ENCODE data around the gene MACROD2.
"Not testable (repeated sequence)": the region's sequence is repeated elsewhere in the genome, so short reads cannot be mapped to it uniquely, and the experiment has no call there.

Gene MACROD2

DNA sequence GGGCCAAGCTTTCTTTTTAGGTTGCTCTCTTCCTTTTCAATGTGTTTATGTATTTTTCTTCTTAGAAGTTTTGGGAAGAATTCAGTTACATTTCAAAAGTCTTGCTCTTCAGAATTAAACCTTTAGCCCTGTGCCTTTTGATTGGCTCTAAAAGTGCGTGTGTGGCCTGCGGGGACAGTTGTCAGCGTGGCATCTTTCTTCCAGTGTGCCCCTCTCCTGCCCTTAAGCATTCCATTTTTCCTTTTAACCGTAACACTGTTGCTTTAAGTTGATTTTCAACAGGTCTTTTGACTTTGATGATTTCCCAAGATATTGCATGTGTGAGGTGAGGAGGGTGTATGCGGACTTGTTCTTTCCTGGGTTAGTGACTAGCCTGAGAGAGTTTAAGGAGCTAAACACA is 1341.2 kb downstream of the MACROD2 start:
- DNase-seq: no peak

DNA sequence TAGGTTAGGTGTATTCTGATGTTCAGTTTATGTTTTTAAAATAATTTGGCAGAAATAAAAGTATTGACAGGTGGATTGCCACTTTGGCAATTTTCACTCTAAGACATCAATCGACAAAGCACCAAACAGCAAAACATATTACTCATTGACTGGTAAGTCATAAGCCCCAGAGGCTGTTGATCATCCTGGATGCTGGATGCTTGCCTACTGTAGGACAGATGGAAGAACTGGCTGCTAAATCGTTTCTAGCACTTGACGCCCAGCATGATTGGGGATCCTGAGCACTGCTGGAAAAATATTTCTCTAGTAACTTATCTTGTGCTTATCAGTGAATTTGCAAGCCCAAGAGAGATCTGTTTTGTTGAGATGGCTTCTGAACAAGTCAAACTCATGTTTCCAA is 1343.9 kb downstream of the MACROD2 start:
- no peak for DNase-seq

DNA sequence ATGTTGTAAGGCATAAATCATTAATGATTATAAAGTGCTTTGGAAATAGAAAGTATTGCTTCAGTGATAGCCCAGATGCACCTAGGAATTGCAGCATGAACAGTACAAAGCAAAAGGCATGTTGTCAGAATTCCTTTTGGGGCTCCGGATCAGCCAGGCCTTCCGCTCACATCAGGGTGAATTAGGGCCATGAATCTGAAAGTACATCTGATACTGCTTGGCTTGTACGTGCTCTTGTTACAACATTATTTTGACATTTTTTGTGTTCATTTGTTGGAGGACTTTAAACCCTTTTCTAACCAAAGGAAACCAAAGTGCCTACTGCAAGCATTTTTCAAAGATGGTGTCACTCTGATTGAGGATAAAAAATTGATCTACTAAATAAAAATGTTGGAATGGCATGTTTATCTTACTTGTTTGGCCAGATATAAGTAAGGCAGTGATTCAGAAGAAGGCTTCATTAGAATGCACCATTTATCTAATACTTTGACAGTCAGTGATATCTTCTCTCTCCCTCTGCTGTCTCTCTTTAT is 1347.7 kb downstream of the MACROD2 start:
- no peak for DNase-seq

DNA sequence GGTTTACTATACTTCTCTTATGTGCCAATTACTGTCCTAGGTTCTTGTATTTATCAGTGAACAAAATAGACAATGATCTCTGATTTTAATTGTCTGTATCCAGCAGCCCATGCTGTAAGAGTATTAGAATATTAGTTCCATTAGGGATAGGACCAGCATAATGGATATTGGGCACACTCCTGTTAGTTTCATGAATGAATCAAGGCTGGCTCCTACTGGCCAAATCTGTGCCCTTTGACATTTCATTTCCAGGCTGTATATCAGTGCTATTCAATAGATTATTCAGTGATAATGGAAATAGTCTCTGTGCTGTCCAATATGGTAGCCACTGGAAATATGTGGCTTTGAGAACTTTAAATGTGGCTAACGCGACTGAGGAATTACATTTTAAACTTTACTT is 1350.0 kb downstream of the MACROD2 start:
- no peak for DNase-seq

DNA sequence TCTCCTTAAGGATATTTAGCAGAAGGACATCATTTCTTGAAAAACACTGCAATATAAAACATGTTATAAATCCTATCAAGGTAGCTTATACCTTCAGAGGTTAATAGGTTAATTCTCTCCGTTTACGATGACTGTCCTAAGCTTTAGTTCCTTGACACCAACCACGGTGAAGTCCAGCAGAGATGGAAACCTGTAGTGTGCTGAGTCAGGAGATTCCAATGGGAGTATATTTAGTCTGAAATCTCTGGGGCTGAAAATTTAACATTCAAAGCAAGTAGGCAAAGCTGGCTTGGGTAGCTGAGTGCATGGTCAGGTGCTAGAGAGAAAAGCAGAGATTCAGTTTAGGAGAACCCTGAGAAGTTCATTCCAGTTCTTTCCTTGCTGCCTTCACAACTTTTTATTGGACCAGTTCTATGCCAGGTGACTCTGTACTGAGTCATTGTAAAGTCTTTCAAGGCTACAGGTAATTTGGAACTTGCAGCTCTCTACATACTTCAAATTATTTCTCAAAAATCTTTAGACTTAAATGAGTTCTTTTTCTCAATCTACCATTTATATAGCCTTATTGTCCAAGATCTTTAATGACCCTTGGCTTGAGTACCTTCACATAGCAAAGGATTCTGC is 1351.5 kb downstream of the MACROD2 start:
- no peak for DNase-seq

DNA sequence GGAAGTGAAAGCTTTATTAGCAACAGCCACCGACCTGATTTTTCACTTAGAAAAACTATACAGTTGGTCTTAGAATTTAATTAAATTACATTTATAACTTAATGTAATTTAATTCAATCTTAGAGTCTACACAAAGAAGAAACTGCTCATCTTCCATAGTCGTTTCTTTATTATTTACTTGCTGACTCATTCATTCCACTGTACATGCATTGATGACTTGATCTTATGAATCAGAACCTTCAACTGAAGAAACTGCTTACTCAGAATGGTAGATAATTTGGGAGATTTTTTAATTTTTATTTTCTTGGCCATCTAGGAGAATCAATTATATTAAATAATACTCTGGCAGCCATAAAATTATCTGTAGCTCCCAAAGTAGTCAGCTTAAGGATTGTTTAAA is 1363.7 kb downstream of the MACROD2 start:
- DNase-seq: no peak

DNA sequence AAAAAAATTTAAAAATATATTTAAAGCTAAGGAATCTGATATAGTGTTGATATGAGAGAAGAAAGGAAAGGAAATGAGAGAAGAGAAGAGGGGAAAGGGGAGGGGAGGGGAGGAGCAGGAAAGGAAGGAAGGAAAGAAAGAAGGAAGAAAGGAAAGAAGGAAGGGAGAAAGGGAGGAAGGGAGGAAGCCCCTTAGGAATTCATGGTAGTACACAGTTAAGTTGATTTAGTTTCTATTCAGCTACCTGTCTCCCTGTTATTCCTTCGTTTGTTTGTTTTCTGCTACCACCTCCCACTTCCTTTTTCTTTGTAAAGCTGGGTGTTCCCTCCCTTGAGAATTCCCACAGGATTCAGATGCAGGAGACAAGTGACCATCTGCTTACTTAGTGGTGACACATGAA is 1367.5 kb downstream of the MACROD2 start:
- no peak for DNase-seq

DNA sequence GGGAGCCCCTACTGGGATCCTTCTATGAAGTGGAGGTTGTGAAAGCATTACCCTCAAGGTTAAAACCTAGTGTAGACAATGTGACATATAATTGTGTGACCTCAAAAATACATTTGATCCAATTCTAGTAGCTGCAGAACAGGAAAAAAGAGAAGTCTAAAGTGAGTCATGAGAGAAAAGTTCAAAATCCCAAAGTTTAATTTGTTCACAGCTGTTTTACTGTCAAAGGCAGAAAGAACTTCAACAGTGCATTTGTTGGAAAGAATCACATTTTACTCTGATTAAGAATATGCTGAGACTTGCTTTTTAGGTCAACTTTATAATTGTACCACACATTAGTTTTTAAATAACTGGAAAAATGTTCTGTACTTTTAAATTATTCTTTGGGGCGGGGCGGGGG is 1369.5 kb downstream of the MACROD2 start:
- DNase-seq: no peak

DNA sequence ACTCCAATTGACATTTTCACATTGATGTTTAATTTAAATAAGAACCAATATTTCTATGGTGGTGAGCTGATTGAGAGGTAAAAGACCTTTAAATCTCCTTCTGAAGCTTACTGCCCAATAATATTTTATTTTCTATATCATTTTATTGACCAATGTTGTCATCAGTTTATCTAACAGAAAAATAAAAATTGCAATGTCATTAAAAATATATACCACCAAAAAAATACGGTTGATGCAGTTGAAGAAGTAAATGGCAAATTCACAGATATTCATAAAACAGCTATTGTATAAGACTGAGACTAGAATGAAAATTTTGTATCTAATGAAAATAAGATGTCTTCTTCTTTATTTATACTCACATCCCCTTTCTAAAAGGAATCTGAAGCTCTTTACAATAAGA is 1375.1 kb downstream of the MACROD2 start:
- no peak for DNase-seq

DNA sequence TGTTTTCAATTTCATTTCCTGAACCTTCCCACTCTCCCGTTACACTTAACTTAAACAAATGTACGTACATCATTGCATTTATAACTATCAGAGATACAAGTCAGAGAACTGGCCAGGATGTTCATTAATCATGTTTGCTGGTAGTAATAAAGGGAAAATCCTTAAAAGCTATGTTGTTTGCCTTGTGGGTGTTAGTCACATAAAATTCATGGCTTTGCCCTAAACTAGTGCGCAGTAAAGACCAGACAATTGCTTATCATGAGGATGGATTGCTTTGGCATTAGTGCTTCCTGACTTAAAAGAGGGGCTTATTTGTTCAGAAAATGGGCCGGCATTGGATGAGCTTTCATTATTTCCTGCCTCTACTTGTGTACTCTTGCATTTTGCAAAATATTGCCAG is 1379.4 kb downstream of the MACROD2 start:
- no peak for DNase-seq

DNA sequence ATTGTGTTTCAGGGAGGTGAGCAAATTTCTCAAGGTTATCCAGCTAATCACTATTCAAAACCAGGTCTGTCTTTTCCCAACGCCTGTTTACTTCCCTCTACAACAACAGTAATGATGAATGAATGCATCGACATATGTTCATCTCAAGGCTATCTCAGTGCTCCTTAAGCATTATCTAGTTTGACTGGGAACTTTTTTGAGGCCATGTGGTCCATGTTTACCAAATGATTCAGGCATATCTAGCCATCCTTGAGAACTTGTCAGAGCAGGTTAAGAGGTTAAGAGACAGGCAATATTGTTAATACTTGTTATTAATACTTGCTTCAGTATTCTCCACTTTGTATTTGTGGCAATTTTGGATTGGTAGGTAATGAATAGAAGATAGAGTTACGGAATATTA is 1380.5 kb downstream of the MACROD2 start:
- no peak for DNase-seq

DNA sequence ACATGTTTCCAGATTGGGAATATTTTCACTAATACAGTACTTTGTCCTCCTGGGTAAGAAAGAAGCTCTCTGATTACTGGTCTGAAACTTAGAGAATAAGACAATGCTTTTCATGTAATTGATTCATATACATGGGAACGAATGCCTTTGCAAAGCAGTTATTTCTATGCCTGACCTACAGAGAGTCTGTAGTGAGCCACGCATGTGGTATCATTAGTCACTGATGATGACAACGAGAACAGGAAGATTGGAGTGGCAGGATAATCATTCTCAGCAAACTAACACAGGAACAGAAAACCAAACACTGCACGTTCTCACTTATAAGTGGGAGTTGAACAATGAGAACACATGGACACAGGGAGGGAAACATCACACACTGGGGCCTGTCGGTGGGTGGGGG is 1382.3 kb downstream of the MACROD2 start:
- DNase-seq: not testable (repeated sequence)

DNA sequence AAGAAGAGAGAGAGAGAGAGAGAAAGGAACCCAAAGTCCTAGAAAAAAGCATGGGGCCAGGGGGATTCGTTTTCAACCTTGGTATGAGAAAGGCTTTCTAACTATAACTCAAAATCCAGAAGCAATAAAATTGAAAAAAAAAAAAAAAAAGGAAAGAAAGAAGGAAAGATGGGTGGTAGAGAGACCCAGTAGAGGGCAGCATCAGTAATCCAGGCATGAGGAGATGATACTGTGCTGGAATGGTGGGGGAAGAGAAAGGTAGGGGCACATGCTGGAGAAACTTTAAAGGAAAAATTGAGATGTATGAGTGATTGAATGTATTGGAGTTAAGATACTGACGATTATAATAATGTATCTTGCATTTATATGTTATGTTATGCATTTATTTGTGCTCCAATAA is 1382.8 kb downstream of the MACROD2 start:
- no peak for DNase-seq

DNA sequence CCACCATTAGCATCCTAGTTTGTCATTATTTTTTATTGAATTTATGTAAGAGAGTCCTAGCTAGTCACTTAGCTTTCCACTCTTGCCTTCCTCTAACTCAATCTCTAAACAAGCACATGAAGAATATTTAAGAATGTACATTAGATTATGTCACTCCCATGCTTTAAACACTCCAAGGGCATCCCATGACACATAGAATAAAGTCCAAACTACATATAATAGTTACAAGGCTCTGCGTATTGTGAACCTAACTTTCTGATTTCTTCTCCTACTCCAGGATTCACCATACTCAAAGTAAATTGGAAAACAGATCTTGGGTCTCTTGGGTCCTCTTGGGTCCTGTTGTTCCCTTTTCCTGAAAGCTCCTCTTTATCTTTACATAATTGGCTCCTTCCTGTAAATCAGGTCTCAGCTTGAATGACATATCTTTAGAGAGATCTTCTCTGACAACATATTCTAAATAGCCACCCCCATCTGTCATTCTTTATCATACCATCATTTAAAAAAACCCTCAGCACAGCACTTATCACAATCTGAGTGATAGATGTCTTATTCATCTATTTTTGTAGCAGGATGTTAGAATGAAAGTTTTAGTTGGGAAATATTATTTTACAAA is 1384.5 kb downstream of the MACROD2 start:
- DNase-seq: no peak

DNA sequence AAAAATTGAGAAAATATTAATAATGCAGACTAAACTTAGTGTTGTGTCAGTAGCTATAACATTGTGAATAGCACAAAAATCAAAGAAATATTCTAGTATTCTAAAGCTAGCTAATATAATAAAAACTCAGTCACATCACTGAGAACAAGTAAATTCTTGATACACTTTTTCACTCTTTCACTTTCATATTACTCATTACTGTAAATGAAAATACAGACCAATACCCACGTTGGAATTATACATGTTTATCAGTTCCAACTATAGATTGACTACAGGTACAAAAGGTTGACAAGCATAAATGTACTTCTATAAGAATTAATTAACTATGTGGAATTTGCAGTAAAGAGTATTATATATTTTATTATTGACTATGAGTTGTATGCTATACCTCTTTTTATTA is 1385.5 kb downstream of the MACROD2 start:
- DNase-seq: no peak

DNA sequence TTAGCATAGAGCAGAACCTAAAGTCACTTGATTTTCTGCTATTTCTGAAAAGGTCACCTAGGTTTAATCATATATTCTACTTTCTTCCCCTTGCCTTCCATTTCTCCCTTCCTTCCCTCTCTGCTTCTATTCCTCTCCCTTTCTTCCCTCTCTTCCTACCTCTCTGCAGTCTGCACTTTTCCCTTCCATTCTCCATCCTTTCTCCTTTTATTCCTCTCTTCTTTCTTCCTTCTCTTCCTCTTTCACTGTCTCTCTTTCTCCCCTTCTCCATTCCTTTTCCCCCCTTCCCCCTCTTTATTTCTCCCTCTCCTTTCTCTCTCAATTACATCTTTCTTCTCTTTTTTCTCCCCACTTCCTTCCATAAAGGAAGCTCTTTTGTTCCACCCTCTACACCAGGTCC is 1391.9 kb downstream of the MACROD2 start:
- no peak for DNase-seq

DNA sequence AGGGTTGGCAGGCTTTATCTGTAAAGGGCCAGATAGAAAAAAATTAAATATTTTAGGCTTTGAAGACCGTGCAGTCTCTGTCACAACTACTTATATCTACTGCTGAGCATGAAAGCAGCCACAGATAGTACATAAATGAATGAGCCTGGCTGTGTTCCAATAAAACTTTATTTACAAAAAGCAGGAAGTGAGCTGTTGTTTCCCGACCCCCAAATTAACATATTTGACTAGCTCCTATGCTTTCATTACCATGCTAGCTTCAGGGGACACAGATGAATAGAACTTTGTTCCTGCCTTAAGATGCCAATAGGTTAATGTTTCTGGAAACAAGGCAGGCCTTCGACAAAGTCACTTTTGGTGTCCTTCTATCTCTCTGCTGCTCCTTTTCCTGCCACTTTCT is 1400.1 kb downstream of the MACROD2 start:
- no peak for DNase-seq

DNA sequence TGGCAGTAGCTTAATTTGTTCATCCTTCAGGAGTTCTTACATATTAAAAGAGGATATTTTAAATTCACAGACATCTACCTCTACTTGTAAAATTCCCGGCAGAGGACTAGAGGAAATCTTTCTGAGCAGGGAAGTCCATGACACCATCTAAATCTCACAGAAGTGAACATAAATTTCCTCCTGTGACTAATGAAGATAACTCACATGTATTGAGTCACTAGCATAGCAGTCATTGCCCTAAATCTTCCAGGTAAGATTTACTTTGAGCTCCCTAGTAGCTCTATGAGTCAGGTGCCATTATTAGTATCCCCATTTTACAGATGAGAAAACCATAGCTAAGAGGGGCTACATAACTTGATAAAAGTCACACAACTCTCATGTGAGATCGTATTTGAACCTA is 1400.7 kb downstream of the MACROD2 start:
- DNase-seq: no peak

DNA sequence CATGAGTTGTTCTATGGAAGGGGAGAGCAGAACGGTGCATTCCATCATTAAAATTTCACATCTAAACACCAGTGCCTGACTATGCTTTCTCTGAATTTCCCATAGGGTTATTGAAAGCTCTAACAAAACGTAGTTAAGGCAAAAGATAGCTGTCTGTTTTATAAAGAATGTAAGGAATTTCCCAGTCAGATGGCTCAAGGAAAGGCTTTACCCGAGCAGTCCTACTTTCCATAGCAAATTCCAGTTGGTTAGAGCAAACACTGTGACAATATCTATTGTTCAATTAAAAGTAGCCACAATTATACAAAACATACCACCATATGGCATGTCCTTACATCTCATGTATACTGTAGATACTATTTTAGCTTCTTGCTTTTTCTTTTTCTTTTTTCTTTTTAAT is 1401.6 kb downstream of the MACROD2 start:
- no peak for DNase-seq

DNA sequence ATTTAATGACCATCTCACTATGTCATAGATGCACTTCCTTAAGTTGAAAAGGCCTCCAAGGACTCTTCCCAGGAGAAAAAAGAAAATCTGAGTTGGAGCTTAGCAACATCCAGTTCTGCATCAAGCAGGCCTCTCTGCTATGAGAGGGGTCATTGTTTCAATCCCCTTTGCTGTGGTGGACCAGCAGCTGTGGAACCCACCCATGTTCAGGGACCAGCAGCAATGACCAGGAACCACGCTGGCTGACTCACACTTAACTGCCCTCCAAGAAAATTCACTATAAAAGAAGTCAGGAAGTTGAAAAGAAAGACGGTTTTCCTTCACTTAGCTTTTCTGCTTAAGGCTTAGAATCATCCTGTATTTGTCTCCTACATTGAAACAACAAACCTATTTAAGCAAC is 1404.5 kb downstream of the MACROD2 start:
- no peak for DNase-seq

DNA sequence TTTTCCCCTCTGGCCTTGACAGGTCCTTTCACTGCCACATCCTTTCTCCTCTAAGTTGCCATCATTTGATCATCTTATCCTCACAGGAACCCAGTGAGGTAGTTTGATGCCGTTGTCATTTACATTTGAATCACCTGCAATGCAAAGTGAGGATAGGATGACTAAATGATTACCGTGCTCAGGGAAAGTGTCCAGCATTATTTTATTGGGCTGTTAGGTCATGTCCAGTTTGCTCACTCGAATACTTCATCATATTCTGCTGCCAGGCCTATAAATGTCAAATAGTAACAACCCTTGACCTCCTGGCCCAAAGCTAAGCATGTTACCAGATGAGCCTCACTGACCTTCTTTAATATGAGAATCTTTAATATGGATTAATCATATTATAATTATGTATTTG is 1410.8 kb downstream of the MACROD2 start:
- DNase-seq: no peak

DNA sequence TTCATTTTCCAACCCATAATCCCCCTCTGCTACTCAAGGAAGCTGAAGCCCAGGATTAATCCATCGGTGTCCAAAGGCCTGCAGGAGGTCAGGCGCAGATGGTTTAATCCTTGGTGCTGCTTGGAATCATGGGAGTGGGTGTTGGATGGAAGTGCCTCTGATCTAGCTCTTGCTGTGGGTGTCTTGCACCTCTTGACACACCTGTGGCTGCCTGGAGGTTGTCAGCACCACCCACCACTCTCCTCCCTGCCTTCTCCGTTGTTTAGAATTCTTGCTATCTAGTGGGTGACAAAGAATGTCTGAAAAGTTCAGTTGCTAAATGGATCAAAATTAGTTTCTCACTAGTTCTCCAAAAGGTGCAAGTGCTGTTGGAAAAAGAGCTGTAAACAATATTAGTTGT is 1416.5 kb downstream of the MACROD2 start:
- DNase-seq: no peak

DNA sequence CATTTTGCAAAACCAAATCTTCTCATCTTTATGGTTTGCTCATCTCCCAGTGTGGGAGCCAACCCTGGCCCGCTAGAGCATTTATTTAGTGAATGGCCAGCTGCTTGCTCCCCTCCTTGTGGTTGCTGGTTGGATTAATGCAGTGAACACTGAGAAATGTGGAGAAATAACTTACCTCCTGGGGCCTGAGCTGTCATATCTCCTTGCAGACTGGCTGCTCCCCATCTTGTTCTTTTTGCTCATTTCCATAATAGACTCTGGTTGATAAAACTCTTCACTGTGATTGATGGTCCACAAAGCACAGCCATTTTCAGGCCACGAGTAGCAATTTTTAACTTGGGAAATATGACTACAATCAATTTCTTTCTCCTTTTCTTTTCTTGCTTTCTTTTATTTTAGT is 1420.6 kb downstream of the MACROD2 start:
- DNase-seq: no peak

DNA sequence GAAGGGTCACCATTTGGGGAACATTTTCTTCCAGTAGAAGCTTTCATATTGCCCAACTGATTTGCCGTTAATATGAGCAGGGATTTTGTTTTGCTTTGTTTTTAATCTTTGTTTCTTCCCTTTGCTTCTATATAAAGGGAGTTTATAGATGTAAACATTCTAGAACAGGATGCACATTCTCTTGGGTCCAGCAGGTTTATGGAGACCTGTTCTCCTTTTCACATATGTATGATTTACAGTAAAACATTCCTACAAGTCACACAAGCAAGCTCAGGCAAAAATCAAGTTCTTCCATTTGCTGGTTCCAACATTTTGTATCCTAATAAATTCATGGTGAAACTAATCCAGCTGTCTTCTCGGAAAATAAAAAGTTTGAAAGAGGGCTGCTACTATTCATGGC is 1424.5 kb downstream of the MACROD2 start:
- no peak for DNase-seq

DNA sequence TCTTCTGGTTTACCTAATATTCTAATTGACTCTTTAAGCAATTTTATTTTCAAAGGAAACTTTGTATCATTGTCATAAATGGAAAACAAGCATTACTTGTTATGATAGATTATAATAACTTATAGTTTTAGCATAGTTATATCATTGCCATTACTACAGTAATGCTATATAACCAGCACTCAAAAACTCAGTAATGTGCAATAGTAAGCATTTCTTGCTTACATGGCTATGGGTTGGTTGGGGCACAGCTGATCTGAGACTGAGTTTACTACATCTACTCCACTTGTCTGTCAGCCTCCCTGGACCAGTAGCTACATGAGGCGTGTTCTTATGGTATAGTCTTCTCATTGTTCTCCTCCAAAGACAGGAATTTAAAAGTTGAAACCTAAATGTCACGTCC is 1427.7 kb downstream of the MACROD2 start:
- DNase-seq: no peak
